ENCODE data around the gene ETS1.
"Not testable (repeated sequence)": the region's sequence is repeated elsewhere in the genome, so short reads cannot be mapped to it uniquely, and the experiment has no call there.

ETS1 gene

DNA sequence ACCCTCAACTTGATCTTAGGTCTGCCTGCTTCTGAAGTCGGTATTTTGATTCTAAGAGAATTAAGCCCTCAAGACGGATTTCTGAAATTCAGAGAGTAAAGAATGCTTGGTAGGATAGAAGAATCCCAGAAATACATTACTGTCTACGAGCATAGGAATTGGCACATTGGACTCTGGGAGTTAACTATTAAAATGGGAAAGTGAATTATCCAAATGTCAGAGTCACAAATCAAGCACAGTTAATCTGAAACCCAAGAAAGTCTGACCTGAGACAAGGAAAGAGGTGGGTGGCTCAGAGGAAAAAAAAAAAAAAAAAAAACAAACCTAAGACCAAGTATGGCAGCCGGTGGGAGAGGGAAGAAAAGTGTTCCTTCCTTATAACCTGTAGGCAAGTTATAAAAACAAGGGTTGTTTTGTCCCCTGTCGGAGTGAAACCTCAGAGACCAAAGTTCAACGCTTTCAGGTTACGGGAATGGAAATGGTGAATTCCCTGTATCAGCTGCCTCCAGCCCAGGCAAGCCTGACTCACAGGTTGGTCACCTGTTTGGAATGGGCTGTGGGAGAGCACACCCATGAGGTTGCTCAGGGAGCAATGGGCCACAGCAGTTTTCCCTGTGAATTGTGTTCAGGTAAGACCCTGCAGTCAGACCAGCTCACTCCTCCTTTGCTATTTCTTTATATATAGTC lies 139.0 kb downstream of the ETS1 start:
- no peak for DNase-seq (ENCODE audit: extremely low read depth, low read depth)
- TF ChIP-seq, protein P1, sequence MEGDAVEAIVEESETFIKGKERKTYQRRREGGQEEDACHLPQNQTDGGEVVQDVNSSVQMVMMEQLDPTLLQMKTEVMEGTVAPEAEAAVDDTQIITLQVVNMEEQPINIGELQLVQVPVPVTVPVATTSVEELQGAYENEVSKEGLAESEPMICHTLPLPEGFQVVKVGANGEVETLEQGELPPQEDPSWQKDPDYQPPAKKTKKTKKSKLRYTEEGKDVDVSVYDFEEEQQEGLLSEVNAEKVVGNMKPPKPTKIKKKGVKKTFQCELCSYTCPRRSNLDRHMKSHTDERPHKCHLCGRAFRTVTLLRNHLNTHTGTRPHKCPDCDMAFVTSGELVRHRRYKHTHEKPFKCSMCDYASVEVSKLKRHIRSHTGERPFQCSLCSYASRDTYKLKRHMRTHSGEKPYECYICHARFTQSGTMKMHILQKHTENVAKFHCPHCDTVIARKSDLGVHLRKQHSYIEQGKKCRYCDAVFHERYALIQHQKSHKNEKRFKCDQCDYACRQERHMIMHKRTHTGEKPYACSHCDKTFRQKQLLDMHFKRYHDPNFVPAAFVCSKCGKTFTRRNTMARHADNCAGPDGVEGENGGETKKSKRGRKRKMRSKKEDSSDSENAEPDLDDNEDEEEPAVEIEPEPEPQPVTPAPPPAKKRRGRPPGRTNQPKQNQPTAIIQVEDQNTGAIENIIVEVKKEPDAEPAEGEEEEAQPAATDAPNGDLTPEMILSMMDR (IDR thresholded peaks at IDR 0.05; ENCODE audit: low read depth, low read length) = no peak

DNA sequence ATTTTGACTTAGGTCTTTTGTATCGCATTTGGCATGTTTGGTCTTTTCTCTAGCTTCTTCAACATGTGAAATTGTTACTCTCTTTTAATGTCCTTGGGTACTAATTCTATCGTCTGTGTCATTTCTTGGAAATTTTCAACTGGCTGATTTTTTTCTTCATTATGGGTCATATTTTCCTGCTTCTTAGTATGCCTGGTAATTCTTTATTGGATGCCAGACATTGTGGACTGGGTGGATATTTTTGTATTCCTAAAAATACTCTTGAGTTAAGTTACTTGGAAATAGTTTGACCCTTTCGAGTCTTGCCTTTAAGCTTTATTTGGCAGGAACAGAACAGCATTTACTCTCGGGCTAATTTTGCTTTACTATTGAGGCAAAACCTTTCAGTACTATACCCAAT lies 140.1 kb downstream of the ETS1 start:
- TF ChIP-seq, protein P1 (IDR thresholded peaks at IDR 0.05; ENCODE audit: low read depth, low read length) = no peak

DNA sequence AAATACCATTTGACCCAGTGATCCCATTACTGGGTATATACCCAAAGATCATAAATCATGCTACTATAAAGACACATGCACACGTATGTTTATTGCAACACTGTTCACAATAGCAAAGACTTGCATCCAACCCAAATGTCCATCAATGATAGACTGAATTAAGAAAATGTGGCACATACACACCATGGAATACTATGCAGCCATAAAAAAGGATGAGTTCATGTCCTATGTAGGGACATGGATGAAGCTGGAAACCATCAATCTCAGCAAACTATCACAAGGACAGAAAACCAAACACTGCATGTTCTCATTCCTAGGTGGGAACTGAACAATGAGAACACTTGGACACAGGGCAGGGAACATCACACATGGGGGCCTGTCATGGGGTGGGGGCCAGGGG lies 141.4 kb downstream of the ETS1 start:
- not testable (repeated sequence) for DNase-seq (ENCODE audit: extremely low read depth, low read depth)

More for the DNA sequence above, 140.1 kb downstream of the ETS1 start:
- no peak for DNase-seq (ENCODE audit: extremely low read depth, low read depth)

DNA sequence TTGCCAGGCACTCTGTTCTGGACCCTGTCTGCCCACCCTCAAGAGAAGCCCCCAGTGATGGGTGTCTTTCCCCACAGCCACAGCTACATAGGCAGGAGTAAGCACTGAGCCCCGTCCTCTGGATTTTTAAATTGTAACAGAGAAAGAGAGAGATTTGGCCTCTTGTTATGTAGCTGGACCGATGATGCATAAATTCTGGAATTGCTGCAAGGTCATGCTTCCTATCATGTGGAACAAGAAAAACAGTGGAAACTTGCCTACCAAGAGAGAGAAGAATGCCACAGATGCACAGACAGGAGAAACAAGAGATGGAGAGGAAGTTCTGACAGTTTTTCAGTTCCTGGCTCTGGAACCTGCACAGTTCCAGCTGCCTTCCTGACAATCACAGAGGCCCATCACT lies 150.2 kb downstream of the ETS1 start:
- TF ChIP-seq, protein P1 (IDR thresholded peaks at IDR 0.05; ENCODE audit: low read depth, low read length) = no peak
- peak; percentile 73 for DNase-seq (ENCODE audit: extremely low read depth, low read depth)

DNA sequence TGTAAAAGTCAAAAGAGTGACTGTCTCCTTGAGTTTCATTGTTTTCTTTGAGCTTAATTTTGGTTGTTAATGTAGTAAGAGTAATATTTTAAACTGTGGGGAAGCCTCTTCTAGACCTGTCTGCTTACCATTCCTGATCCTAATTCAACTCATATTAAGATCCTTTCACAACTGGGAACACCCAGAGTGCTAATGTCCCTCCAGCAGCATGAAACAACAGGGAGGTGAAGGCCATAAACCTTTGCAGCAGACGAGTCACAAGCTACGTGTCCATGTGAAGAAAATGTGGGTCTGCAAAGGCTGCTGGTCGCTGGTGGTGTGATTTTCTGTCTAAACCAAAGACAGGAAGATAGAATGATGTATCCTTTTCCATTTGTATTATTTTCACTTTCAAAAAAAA lies 152.5 kb downstream of the ETS1 start:
- TF ChIP-seq, protein P1 (IDR thresholded peaks at IDR 0.05; ENCODE audit: low read depth, low read length) = no peak
- DNase-seq (ENCODE audit: extremely low read depth, low read depth) = no peak

DNA sequence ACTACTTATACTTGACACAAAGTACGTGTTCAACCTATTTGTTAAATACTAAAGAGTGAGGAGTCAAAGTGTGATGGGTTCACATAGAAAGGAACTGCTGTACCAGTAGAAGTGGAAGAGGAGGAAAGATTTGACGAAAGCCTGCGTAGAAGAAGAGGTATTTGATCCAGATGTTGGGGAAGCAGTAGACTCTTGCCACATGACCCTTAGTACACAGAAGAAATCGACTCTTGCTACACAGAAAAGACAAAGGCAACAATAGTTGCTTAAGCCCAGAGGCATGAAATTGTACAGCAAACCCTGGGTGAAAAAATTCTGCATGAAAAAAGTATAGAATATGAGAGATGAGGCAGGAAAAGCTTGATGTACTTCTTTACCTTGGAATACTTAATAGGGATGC lies 152.9 kb downstream of the ETS1 start:
- DNase-seq (ENCODE audit: extremely low read depth, low read depth) = no peak
- TF ChIP-seq, protein P1 (IDR thresholded peaks at IDR 0.05; ENCODE audit: low read depth, low read length) = no peak

DNA sequence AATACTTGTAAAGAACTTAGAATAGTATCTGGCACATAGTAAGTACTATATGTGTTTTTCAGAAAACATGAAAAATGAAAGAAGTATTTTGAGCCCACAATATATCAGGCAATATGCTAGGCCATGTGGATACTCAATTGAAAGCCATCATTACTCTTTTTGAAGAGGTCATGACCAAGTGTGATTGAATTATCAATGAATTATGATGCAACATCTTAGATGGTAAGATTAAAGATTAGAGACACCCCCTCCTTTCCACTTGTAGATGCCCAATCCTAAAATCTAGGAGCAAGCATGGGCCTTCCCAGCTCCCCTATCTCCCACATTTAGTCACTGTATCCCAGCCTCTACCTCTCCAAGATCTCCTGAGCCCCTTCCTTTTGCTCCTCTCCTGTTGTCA lies 154.4 kb downstream of the ETS1 start:
- DNase-seq (ENCODE audit: extremely low read depth, low read depth) = no peak

More for the DNA sequence above, 154.4 kb downstream of the ETS1 start:
- TF ChIP-seq, protein P1 (IDR thresholded peaks at IDR 0.05; ENCODE audit: low read depth, low read length) = no peak
